ENCODE measurements around the gene RNF138.
"Not testable (repeated sequence)": the region's sequence is repeated elsewhere in the genome, so short reads cannot be mapped to it uniquely, and the experiment has no call there.

Gene RNF138

GRCh38 chr18:32078845-32079244, 12.8 kb upstream of the RNF138 start:
- H3K27ac ChIP-seq = no peak overlapping the region
- no peak overlapping the region for H3K4me3 ChIP-seq (ENCODE audit: low read depth in 1 of 2, low read length in 1 of 2)
- H3K36me3 ChIP-seq = no peaks in the 10 kb centered on the region
- no peaks in the 10 kb centered on the region for H3K9me3 ChIP-seq
- TF ChIP-seq, protein P1, sequence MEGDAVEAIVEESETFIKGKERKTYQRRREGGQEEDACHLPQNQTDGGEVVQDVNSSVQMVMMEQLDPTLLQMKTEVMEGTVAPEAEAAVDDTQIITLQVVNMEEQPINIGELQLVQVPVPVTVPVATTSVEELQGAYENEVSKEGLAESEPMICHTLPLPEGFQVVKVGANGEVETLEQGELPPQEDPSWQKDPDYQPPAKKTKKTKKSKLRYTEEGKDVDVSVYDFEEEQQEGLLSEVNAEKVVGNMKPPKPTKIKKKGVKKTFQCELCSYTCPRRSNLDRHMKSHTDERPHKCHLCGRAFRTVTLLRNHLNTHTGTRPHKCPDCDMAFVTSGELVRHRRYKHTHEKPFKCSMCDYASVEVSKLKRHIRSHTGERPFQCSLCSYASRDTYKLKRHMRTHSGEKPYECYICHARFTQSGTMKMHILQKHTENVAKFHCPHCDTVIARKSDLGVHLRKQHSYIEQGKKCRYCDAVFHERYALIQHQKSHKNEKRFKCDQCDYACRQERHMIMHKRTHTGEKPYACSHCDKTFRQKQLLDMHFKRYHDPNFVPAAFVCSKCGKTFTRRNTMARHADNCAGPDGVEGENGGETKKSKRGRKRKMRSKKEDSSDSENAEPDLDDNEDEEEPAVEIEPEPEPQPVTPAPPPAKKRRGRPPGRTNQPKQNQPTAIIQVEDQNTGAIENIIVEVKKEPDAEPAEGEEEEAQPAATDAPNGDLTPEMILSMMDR (IDR thresholded peaks at IDR 0.05) = no peak
- H3K27me3 ChIP-seq = no peaks in the 10 kb centered on the region
- peaks cover 0 to under 1% of the 10 kb centered on the region in 2 experiments for H3K4me1 ChIP-seq (ENCODE audit: control insufficient read depth in 1 of 2, insufficient read depth in 1 of 2, low read depth in 1 of 2, low read length in 1 of 2)

DNA sequence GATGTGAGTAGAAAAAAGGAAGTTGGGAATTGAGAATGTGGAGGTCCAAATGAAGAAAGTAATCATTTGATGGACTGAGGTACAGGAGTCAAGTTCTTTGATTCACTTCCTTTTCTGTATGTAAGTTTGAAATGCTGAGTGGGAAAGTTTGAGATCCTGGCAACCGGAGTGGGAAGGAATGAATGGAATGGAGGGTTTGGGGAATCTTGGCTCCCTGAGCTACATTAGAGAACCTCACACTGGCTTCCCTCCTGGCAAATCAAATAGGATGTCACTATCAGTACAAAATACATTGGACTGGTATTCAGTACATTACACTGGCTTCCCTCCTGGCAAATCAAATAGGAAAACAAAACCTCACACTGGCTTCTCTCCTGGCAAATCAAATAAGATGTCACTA, 9.8 kb upstream of the RNF138 start:
- Histone ChIP-seq H3K27me3 (no peaks in the 10 kb centered on the region), H3K36me3 (no peaks in the 10 kb centered on the region), H3K27ac (no peak overlapping the region), H3K4me1 (ENCODE audit: control insufficient read depth in 1 of 2, insufficient read depth in 1 of 2, low read depth in 1 of 2, low read length in 1 of 2) (peaks cover 26 to 27% of the 10 kb centered on the region in 2 experiments), H3K9me3 (no peaks in the 10 kb centered on the region), H3K4me3 (ENCODE audit: low read depth in 1 of 2, low read length in 1 of 2) (no peak overlapping the region)
- TF ChIP-seq, protein P1 (IDR thresholded peaks at IDR 0.05) = no peak

GRCh38 chr18:32083781-32084180, 7.9 kb upstream of the RNF138 start:
- H3K9me3 ChIP-seq = no peaks in the 10 kb centered on the region
- no peak overlapping the region for H3K4me3 ChIP-seq (ENCODE audit: low read depth in 1 of 2, low read length in 1 of 2)
- TF ChIP-seq, protein P1 (IDR thresholded peaks at IDR 0.05) = no peak
- H3K27me3 ChIP-seq = no peaks in the 10 kb centered on the region
- H3K27ac ChIP-seq = peak overlapping the region; percentile 94
- H3K4me1 ChIP-seq (ENCODE audit: control insufficient read depth in 1 of 2, insufficient read depth in 1 of 2, low read depth in 1 of 2, low read length in 1 of 2) = peaks cover 36 to 38% of the 10 kb centered on the region in 2 experiments
- H3K36me3 ChIP-seq = no peaks in the 10 kb centered on the region

- H3K4me1 ChIP-seq (ENCODE audit: control insufficient read depth in 1 of 2, insufficient read depth in 1 of 2, low read depth in 1 of 2, low read length in 1 of 2) = peaks cover 41 to 44% of the 10 kb centered on the region in 2 experiments
- H3K9me3 ChIP-seq = no peaks in the 10 kb centered on the region
- H3K36me3 ChIP-seq = no peaks in the 10 kb centered on the region
- H3K4me3 ChIP-seq (ENCODE audit: low read depth in 1 of 2, low read length in 1 of 2) = peak overlapping the region in 1 of 2 experiments; percentile 60
- no peaks in the 10 kb centered on the region for H3K27me3 ChIP-seq
- H3K27ac ChIP-seq = peak overlapping the region; percentile 94
- TF ChIP-seq, protein P1 (IDR thresholded peaks at IDR 0.05) = no peak
Observed at GRCh38 chr18:32086881-32087280, 4.8 kb upstream of the RNF138 start.

- H3K9me3 ChIP-seq, H3K27me3 ChIP-seq, H3K36me3 ChIP-seq: not testable (repeated sequence)
- H3K4me3 ChIP-seq (ENCODE audit: low read depth in 1 of 2, low read length in 1 of 2) = peak overlapping the region in 1 of 2 experiments; percentile 95
- peaks cover 51 to 53% of the 10 kb centered on the region in 2 experiments for H3K4me1 ChIP-seq (ENCODE audit: control insufficient read depth in 1 of 2, insufficient read depth in 1 of 2, low read depth in 1 of 2, low read length in 1 of 2)
- peak overlapping the region; percentile 94 for H3K27ac ChIP-seq
Observed at GRCh38 chr18:32090831-32091230, 843 bp upstream of the RNF138 start.

DNA sequence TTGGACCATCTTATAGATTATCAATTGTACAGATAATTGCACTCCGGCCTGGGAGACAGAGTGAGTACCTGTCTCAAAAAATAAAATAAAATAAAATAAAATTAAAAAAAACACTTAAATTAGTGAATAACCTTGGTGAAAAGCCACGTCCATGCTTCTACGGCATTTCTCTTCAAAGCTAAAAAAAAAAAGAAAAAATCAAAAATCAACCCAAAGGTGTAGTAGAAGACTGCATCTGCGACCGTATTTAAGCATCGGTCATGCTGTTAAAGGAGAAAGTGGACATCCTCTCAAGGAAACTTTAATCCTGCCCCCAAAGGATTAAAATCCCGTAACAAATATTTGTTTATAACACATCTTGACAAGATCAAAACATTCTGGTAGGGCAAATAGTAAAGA, 350 bp upstream of the RNF138 start:
- TF ChIP-seq, protein P1 (IDR thresholded peaks at IDR 0.05) = no peak
- peaks cover 49 to 53% of the 10 kb centered on the region in 2 experiments for H3K4me1 ChIP-seq (ENCODE audit: control insufficient read depth in 1 of 2, insufficient read depth in 1 of 2, low read depth in 1 of 2, low read length in 1 of 2)
- no peaks in the 10 kb centered on the region for H3K9me3 ChIP-seq
- peak overlapping the region; percentile 93 to 95 for H3K4me3 ChIP-seq (ENCODE audit: low read depth in 1 of 2, low read length in 1 of 2)
- peak overlapping the region; percentile 94 for H3K27ac ChIP-seq
- no peaks in the 10 kb centered on the region for H3K27me3 ChIP-seq
- peaks cover 3% of the 10 kb centered on the region for H3K36me3 ChIP-seq
